ENCODE results near the gene NCAPG.

DNA sequence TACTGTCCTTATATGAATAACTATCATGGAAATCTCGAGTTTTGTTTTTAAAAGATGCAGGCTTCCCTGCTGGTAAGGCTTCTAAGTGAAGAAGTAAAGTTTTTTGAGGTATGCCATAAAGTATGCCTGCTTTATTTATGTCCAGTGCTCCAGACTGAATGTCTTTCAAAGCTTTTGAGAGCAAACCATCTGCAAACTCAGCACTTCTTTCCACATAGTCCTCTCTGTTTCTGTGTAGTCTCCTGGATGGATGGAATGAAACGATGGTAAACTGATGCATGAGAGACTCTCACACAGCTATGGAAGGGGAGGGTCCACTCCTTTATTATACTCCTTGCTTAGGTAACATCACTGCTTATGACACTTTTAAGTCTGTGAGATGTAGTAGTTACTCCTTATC, 73.7 kb downstream of the NCAPG start:
- TF ChIP-seq, protein P1, sequence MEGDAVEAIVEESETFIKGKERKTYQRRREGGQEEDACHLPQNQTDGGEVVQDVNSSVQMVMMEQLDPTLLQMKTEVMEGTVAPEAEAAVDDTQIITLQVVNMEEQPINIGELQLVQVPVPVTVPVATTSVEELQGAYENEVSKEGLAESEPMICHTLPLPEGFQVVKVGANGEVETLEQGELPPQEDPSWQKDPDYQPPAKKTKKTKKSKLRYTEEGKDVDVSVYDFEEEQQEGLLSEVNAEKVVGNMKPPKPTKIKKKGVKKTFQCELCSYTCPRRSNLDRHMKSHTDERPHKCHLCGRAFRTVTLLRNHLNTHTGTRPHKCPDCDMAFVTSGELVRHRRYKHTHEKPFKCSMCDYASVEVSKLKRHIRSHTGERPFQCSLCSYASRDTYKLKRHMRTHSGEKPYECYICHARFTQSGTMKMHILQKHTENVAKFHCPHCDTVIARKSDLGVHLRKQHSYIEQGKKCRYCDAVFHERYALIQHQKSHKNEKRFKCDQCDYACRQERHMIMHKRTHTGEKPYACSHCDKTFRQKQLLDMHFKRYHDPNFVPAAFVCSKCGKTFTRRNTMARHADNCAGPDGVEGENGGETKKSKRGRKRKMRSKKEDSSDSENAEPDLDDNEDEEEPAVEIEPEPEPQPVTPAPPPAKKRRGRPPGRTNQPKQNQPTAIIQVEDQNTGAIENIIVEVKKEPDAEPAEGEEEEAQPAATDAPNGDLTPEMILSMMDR (IDR thresholded peaks at IDR 0.05; ENCODE audit: low read depth, low read length, poor library complexity, severe bottlenecking), result no peak
- TF ChIP-seq EZH2phosphoT487 (IDR thresholded peaks at IDR 0.05; ENCODE audit: borderline replicate concordance, low read length), result no peak
